ENCODE measurements around the gene TGFB2. TPM values are rescaled to one million over a fixed set of nuclear protein-coding genes. Genes with fewer than 3 reads are reported as not detected.
"Not testable (repeated sequence)": the region's sequence is repeated elsewhere in the genome, so short reads cannot be mapped to it uniquely, and the experiment has no call there.

TGFB2 gene
- total RNA-seq, 1 donor = 13.4 TPM

- Histone ChIP-seq H3K79me2 (ENCODE audit: insufficient read depth, low read length) (peaks cover 12% of the 10 kb centered on the region), H2AFZ (ENCODE audit: low read length) (no peak overlapping the region), H3K4me1 (ENCODE audit: insufficient read depth, low read length) (peaks cover 14% of the 10 kb centered on the region), H4K20me1 (ENCODE audit: insufficient read depth, low read length) (no peaks in the 10 kb centered on the region), H3K27ac (ENCODE audit: low read depth, low read length) (no peak overlapping the region), H3K4me3 (ENCODE audit: insufficient read depth, low read length) (no peak overlapping the region), H3K27me3 (ENCODE audit: insufficient read depth, low read length) (no peaks in the 10 kb centered on the region), H3K36me3 (ENCODE audit: insufficient read depth, low read length) (peaks cover 5% of the 10 kb centered on the region), H3K9me3 (ENCODE audit: low read depth, low read length) (no peaks in the 10 kb centered on the region), H3K4me2 (ENCODE audit: insufficient read depth, low read length) (no peak overlapping the region)
- no peak for DNase-seq (ENCODE audit: insufficient read length, low spot score, missing footprints)
- no peak for TF ChIP-seq CTCF (IDR thresholded peaks at IDR 0.05; ENCODE audit: extremely low read depth, low read depth, low read length)
Measured at GRCh38 chr1:218314316-218314715, 30.8 kb upstream of the TGFB2 start.

GRCh38 chr1:218315638-218316037 is 29.5 kb upstream of the TGFB2 start:
- H3K36me3 ChIP-seq (ENCODE audit: insufficient read depth, low read length) = peaks cover 5% of the 10 kb centered on the region
- H3K27ac ChIP-seq (ENCODE audit: low read depth, low read length) = no peak overlapping the region
- H3K27me3 ChIP-seq (ENCODE audit: insufficient read depth, low read length) = no peaks in the 10 kb centered on the region
- H3K9me3 ChIP-seq (ENCODE audit: low read depth, low read length) = no peaks in the 10 kb centered on the region
- peaks cover 14% of the 10 kb centered on the region for H3K4me1 ChIP-seq (ENCODE audit: insufficient read depth, low read length)
- no peaks in the 10 kb centered on the region for H4K20me1 ChIP-seq (ENCODE audit: insufficient read depth, low read length)
- peaks cover 12% of the 10 kb centered on the region for H3K79me2 ChIP-seq (ENCODE audit: insufficient read depth, low read length)
- no peak overlapping the region for H3K4me3 ChIP-seq (ENCODE audit: insufficient read depth, low read length)
- DNase-seq (ENCODE audit: insufficient read length, low spot score, missing footprints) = no peak
- H3K4me2 ChIP-seq (ENCODE audit: insufficient read depth, low read length) = no peak overlapping the region
- TF ChIP-seq CTCF (IDR thresholded peaks at IDR 0.05; ENCODE audit: extremely low read depth, low read depth, low read length) = no peak
- H2AFZ ChIP-seq (ENCODE audit: low read length) = no peak overlapping the region

DNA sequence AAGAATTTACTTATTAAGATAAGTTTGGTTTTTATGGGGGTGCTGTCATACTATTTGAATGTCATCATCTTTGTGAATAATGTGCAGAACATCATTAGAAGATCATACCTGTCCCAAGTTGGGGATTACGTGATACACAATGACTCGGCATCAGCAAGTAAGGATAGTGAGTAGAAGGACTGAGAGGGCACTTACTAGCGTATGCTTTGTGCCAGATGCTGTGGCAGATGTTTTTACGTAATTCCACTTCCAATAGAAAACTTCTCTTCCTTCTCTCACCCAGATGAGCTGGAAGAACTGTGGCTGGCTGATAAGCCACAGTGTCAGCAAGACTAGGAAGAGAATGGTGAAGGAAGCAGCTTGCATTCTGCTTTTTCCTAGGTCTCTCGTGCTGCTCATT is 28.1 kb upstream of the TGFB2 start:
- H2AFZ ChIP-seq (ENCODE audit: low read length) = no peak overlapping the region
- no peaks in the 10 kb centered on the region for H3K9me3 ChIP-seq (ENCODE audit: low read depth, low read length)
- TF ChIP-seq CTCF (IDR thresholded peaks at IDR 0.05; ENCODE audit: extremely low read depth, low read depth, low read length) = no peak
- no peaks in the 10 kb centered on the region for H4K20me1 ChIP-seq (ENCODE audit: insufficient read depth, low read length)
- no peak for DNase-seq (ENCODE audit: insufficient read length, low spot score, missing footprints)
- H3K27me3 ChIP-seq (ENCODE audit: insufficient read depth, low read length) = no peaks in the 10 kb centered on the region
- H3K4me3 ChIP-seq (ENCODE audit: insufficient read depth, low read length) = no peak overlapping the region
- H3K79me2 ChIP-seq (ENCODE audit: insufficient read depth, low read length) = peaks cover 12% of the 10 kb centered on the region
- no peak overlapping the region for H3K27ac ChIP-seq (ENCODE audit: low read depth, low read length)
- peaks cover 5% of the 10 kb centered on the region for H3K36me3 ChIP-seq (ENCODE audit: insufficient read depth, low read length)
- no peak overlapping the region for H3K4me2 ChIP-seq (ENCODE audit: insufficient read depth, low read length)
- H3K4me1 ChIP-seq (ENCODE audit: insufficient read depth, low read length) = peaks cover 10% of the 10 kb centered on the region

- not testable (repeated sequence) for H4K20me1 ChIP-seq (ENCODE audit: insufficient read depth, low read length); H3K4me1 ChIP-seq (ENCODE audit: insufficient read depth, low read length); H3K4me3 ChIP-seq (ENCODE audit: insufficient read depth, low read length); H3K9me3 ChIP-seq (ENCODE audit: low read depth, low read length); H3K27me3 ChIP-seq (ENCODE audit: insufficient read depth, low read length); DNase-seq (ENCODE audit: insufficient read length, low spot score, missing footprints); H3K27ac ChIP-seq (ENCODE audit: low read depth, low read length); H3K4me2 ChIP-seq (ENCODE audit: insufficient read depth, low read length); H3K79me2 ChIP-seq (ENCODE audit: insufficient read depth, low read length); H2AFZ ChIP-seq (ENCODE audit: low read length); H3K36me3 ChIP-seq (ENCODE audit: insufficient read depth, low read length)
Measured at GRCh38 chr1:218320182-218320581, 25.0 kb upstream of the TGFB2 start.
